ENCODE measurements around the gene RGL1. TPM values are rescaled to one million over a fixed set of nuclear protein-coding genes. Genes with fewer than 3 reads are reported as not detected.

The RGL1 gene
- total RNA-seq, 1 donor from 2014 or later = 17.0 TPM

DNA sequence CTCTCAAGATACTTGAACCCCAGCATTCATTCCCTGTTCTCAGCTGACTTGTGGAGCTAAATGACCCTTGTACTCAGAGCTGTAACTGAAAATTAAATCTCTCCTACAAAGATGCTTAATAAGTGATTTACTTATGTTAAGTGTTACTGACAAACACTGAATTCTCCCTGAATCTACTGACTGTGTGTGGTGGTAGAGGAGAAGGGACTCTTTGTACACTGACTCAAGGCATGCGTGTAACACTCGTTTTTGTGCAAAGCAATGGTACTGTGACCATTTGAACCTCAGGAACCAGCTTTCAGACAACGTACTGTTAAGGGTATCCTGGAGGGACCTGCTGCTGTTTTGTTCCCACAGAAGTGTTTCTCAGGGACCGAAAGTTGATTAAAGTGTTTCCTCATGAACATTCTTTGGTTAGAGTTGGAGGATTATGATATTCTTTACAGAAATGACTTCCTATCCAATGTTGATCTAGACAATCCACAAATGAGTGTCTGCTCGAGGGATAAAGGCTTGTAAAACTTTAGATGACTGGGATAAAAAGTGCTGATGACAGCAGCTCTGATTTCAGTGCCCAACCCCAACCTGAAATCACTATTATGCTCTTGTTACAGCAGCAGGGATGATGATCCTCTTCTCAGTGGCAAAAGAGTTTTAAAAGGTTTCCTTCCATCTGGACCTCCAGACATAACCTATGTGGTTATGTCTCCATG lies 12.8 kb downstream of the RGL1 start:
- DNase-seq (ENCODE audit: extremely low spot score, unreplicated experiment) = no peak
- peak overlapping the region; percentile 1 for H3K4me3 Mint-ChIP-seq
- H3K27ac Mint-ChIP-seq = no peak overlapping the region
- H3K9me3 Mint-ChIP-seq = no peaks in the 10 kb centered on the region
- H3K4me1 Mint-ChIP-seq (ENCODE audit: unreplicated experiment) = peaks cover 36% of the 10 kb centered on the region
- no peaks in the 10 kb centered on the region for H3K27me3 Mint-ChIP-seq
- peaks cover 2% of the 10 kb centered on the region for H3K36me3 Mint-ChIP-seq
- no peak for TF ChIP-seq CTCF (conservative IDR thresholded peaks at IDR 0.05)

GRCh38 chr1:183819059-183819458 lies 14.1 kb downstream of the RGL1 start:
- peaks cover 23% of the 10 kb centered on the region for H3K4me1 Mint-ChIP-seq (ENCODE audit: unreplicated experiment)
- no peaks in the 10 kb centered on the region for H3K9me3 Mint-ChIP-seq
- H3K4me3 Mint-ChIP-seq = no peak overlapping the region
- peaks cover 5% of the 10 kb centered on the region for H3K36me3 Mint-ChIP-seq
- H3K27me3 Mint-ChIP-seq = no peaks in the 10 kb centered on the region
- H3K27ac Mint-ChIP-seq = no peak overlapping the region
- DNase-seq (ENCODE audit: extremely low spot score, unreplicated experiment) = no peak
- no peak for TF ChIP-seq CTCF (conservative IDR thresholded peaks at IDR 0.05)

DNA sequence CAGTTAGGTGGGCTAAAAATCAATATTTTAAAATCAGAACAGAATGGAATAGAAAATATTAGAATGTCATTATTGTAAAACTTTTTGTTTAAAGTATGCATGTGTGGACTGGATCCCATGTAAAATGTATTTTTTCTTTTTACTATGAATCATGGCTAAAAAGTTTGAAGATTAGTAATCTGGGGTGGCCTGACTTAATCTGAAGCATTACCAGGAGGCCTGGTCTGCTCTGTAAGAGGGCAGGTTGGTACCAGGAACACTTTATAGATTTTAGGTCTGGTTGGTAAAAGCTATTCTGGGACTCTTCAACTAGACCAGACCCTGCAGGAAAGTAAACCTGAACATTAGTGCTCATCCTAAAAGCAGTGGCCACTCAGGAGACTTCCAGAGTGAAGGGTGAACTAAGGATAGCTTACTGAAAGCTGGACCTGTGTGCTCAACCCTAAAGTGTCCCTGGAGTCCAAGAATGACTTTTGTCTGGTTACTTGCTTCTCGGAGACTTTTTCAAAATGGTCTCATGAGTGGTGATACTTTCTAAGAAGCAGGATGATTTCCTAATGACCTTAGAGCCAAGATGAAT lies 16.5 kb downstream of the RGL1 start:
- peaks cover 25% of the 10 kb centered on the region for H3K4me1 Mint-ChIP-seq (ENCODE audit: unreplicated experiment)
- H3K27ac Mint-ChIP-seq = no peak overlapping the region
- H3K9me3 Mint-ChIP-seq = no peaks in the 10 kb centered on the region
- DNase-seq (ENCODE audit: extremely low spot score, unreplicated experiment) = no peak
- TF ChIP-seq CTCF (conservative IDR thresholded peaks at IDR 0.05) = no peak
- peaks cover 13% of the 10 kb centered on the region for H3K36me3 Mint-ChIP-seq
- no peaks in the 10 kb centered on the region for H3K27me3 Mint-ChIP-seq
- H3K4me3 Mint-ChIP-seq = no peak overlapping the region

DNA sequence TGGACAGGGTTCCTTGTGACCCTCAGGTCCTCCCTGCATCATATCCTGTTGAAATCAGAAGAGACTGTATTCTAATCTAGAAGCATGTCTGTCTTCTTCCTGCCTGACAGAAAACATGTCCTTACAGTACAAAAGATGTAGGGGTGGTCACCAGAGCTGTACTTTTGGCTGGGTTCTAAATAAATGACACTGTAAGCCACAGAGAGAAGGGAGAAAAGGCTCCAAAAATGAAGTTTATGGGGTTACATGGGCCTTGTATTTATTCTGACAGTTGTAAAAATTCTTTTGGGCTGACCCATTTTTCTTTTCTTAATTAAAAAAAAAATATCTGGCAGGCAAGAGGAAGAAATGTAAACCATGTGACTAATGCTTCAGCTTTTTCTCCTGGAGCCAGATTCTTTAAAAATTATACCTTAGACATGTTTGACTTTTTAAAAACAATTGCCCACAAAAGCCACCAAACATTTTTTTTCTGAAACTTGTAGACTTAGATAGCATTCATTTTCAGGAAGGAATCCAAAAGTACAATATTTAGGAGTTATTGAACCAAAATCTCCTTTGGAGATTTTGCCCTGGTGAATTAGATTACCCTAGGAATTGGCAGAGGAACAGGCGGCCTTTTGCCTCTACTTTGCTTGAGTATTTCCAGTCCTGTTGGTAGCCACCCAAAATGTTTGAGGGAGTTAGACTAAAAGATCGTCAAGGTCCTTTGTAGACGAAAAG lies 17.1 kb downstream of the RGL1 start:
- no peak for TF ChIP-seq CTCF (conservative IDR thresholded peaks at IDR 0.05)
- peaks cover 20% of the 10 kb centered on the region for H3K4me1 Mint-ChIP-seq (ENCODE audit: unreplicated experiment)
- H3K27me3 Mint-ChIP-seq = no peaks in the 10 kb centered on the region
- no peak overlapping the region for H3K27ac Mint-ChIP-seq
- H3K9me3 Mint-ChIP-seq = no peaks in the 10 kb centered on the region
- DNase-seq (ENCODE audit: extremely low spot score, unreplicated experiment) = no peak
- H3K4me3 Mint-ChIP-seq = no peak overlapping the region
- peaks cover 14% of the 10 kb centered on the region for H3K36me3 Mint-ChIP-seq

DNA sequence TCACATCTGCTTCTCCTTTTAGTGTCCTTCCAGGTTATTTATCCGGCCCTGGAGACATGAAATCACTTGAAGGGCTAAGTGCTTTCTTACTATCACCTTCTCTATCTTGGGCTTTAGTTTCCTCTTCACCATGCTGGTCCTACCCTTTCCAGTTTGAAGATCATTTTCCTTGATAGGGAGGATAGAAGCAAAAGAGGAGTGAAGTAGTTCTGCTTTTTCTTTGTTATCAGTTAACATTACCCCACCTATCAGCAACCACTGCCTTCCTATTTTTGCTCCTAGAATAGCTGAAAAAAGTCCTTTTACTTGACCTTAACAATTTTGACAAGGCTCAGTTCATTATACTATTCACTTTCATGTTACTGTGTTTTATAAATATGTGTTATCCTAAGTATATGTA lies 19.4 kb downstream of the RGL1 start:
- Mint-ChIP-seq H3K9me3 (no peaks in the 10 kb centered on the region), H3K4me3 (no peak overlapping the region)

More for the DNA sequence above, 19.4 kb downstream of the RGL1 start:
- Mint-ChIP-seq H3K4me1 (ENCODE audit: unreplicated experiment) (peaks cover 6% of the 10 kb centered on the region), H3K27ac (no peak overlapping the region), H3K27me3 (no peaks in the 10 kb centered on the region), H3K36me3 (peaks cover 18% of the 10 kb centered on the region)
- TF ChIP-seq CTCF (conservative IDR thresholded peaks at IDR 0.05) = no peak
- no peak for DNase-seq (ENCODE audit: extremely low spot score, unreplicated experiment)
